ENCODE measurements around the gene ZBTB21. TPM values are rescaled to one million over a fixed set of nuclear protein-coding genes. Genes with fewer than 3 reads are reported as not detected.

The ZBTB21 gene
- total RNA-seq, 1 donor from 2014 or later, result 8.4 TPM

DNA sequence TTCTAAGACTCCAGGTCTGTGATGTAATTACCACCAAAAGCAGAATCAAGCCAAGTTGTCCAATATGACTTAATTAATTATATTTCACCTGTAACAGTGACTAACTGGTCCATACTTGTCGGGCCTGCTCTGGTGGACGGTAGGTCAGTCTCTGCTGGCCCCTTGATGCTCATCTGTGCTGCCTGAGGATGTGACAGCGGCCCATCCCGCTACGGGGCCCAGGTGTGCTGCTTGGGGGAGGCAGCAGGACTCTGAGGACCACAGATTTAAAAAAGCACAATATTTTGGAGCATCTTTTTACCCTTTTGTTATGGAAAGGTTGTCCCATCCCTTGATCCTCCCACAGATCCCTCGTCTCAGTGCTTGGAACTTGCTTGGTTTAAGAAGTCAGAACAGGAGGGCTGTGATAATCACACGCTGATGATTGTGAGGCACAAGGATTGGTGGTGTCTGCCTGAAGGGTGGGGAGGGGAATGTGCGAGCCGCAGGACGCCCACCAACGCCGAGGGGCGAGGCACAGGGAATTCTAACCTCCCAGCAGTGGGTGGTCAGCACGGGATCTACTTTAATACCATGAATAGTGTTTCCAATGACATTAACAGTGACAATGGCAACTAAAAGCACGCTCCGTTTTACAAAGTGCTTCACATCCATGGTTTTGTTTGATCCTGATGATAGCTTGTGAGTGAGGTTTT is 33.2 kb upstream of the ZBTB21 start:
- Mint-ChIP-seq H3K9me3 (ENCODE audit: unreplicated experiment) (no peaks in the 10 kb centered on the region), H3K27ac (ENCODE audit: unreplicated experiment) (no peak overlapping the region), H3K4me1 (ENCODE audit: unreplicated experiment) (no peaks in the 10 kb centered on the region), H3K4me3 (ENCODE audit: unreplicated experiment) (no peak overlapping the region), H3K36me3 (ENCODE audit: low read depth, unreplicated experiment) (peaks cover 3% of the 10 kb centered on the region), H3K27me3 (ENCODE audit: unreplicated experiment) (peaks cover 2% of the 10 kb centered on the region)
- DNase-seq (ENCODE audit: low spot score), result no peak
- TF ChIP-seq, protein P1, sequence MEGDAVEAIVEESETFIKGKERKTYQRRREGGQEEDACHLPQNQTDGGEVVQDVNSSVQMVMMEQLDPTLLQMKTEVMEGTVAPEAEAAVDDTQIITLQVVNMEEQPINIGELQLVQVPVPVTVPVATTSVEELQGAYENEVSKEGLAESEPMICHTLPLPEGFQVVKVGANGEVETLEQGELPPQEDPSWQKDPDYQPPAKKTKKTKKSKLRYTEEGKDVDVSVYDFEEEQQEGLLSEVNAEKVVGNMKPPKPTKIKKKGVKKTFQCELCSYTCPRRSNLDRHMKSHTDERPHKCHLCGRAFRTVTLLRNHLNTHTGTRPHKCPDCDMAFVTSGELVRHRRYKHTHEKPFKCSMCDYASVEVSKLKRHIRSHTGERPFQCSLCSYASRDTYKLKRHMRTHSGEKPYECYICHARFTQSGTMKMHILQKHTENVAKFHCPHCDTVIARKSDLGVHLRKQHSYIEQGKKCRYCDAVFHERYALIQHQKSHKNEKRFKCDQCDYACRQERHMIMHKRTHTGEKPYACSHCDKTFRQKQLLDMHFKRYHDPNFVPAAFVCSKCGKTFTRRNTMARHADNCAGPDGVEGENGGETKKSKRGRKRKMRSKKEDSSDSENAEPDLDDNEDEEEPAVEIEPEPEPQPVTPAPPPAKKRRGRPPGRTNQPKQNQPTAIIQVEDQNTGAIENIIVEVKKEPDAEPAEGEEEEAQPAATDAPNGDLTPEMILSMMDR (IDR thresholded peaks at IDR 0.05; ENCODE audit: unreplicated experiment), result no peak

- TF ChIP-seq, protein P1 (IDR thresholded peaks at IDR 0.05; ENCODE audit: unreplicated experiment), result no peak
- Mint-ChIP-seq H3K36me3 (ENCODE audit: low read depth, unreplicated experiment) (peaks cover 3% of the 10 kb centered on the region), H3K4me3 (ENCODE audit: unreplicated experiment) (no peak overlapping the region), H3K9me3 (ENCODE audit: unreplicated experiment) (peaks cover under 1% of the 10 kb centered on the region), H3K4me1 (ENCODE audit: unreplicated experiment) (no peaks in the 10 kb centered on the region), H3K27me3 (ENCODE audit: unreplicated experiment) (peaks cover 2% of the 10 kb centered on the region), H3K27ac (ENCODE audit: unreplicated experiment) (no peak overlapping the region)
- no peak for DNase-seq (ENCODE audit: low spot score)
Observed at GRCh38 chr21:42042651-42043050, 32.5 kb upstream of the ZBTB21 start.

DNA sequence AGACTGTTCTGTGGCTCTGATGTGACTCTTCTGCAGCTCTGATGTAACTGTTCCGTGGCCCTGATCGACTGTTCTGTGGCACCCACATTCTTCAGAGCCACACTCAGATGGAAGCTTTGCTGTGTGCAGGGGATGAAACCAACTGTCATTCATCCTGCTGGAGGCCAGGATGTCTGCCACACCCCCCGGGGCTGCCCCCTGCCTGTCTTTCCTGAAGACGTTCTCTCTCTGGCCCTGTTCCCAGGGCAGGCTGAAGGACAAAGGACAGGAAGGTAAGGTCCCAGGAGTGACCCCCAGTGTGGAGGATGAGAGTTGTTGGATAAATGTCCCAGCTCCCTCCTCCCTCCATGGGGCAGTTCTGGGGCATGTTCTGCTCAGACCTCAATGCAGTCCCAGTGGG is 31.6 kb upstream of the ZBTB21 start:
- Mint-ChIP-seq H3K9me3 (ENCODE audit: unreplicated experiment) (peaks cover 6% of the 10 kb centered on the region), H3K4me1 (ENCODE audit: unreplicated experiment) (no peaks in the 10 kb centered on the region), H3K4me3 (ENCODE audit: unreplicated experiment) (no peak overlapping the region), H3K27ac (ENCODE audit: unreplicated experiment) (no peak overlapping the region), H3K36me3 (ENCODE audit: low read depth, unreplicated experiment) (peaks cover 6% of the 10 kb centered on the region), H3K27me3 (ENCODE audit: unreplicated experiment) (peaks cover 2% of the 10 kb centered on the region)
- no peak for DNase-seq (ENCODE audit: low spot score)
- TF ChIP-seq, protein P1 (IDR thresholded peaks at IDR 0.05; ENCODE audit: unreplicated experiment), result no peak

DNA sequence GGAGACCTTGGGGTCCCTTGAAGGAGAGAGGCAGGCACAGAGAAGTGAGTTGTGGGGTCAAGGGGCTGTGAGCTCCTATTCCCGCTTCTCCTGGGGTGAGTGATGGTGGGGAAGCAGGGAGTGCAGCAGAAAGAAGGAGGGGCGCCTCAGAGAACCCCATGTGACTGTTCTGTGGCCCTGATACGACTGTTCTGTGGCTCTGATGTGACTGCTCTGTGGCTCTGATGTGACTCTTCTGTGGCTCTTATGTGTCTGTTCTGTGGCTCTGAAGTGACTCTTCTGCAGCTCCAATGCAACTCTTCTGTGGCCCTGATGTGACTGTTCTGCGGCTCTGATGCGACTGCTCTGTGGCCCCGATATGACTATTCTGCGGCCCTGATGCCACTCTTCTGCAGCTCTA is 31.1 kb upstream of the ZBTB21 start:
- H3K27ac Mint-ChIP-seq (ENCODE audit: unreplicated experiment), result no peak overlapping the region
- TF ChIP-seq, protein P1 (IDR thresholded peaks at IDR 0.05; ENCODE audit: unreplicated experiment), result no peak
- H3K36me3 Mint-ChIP-seq (ENCODE audit: low read depth, unreplicated experiment), result peaks cover 6% of the 10 kb centered on the region
- no peaks in the 10 kb centered on the region for H3K4me1 Mint-ChIP-seq (ENCODE audit: unreplicated experiment)
- peaks cover 6% of the 10 kb centered on the region for H3K9me3 Mint-ChIP-seq (ENCODE audit: unreplicated experiment)
- peaks cover 2% of the 10 kb centered on the region for H3K27me3 Mint-ChIP-seq (ENCODE audit: unreplicated experiment)
- no peak overlapping the region for H3K4me3 Mint-ChIP-seq (ENCODE audit: unreplicated experiment)
- no peak for DNase-seq (ENCODE audit: low spot score)

- no peak for DNase-seq (ENCODE audit: low spot score)
- H3K27me3 Mint-ChIP-seq (ENCODE audit: unreplicated experiment), result peaks cover 2% of the 10 kb centered on the region
- peaks cover 6% of the 10 kb centered on the region for H3K36me3 Mint-ChIP-seq (ENCODE audit: low read depth, unreplicated experiment)
- TF ChIP-seq, protein P1 (IDR thresholded peaks at IDR 0.05; ENCODE audit: unreplicated experiment), result no peak
- H3K4me3 Mint-ChIP-seq (ENCODE audit: unreplicated experiment), result peak overlapping the region; percentile 61
- H3K27ac Mint-ChIP-seq (ENCODE audit: unreplicated experiment), result no peak overlapping the region
- H3K9me3 Mint-ChIP-seq (ENCODE audit: unreplicated experiment), result peaks cover 6% of the 10 kb centered on the region
- no peaks in the 10 kb centered on the region for H3K4me1 Mint-ChIP-seq (ENCODE audit: unreplicated experiment)
Observed at GRCh38 chr21:42040411-42041180, 30.4 kb upstream of the ZBTB21 start.

Measured in endothelial cell (in vitro differentiated cells).